ENCODE measurements around the gene ZBTB3. TPM values are rescaled to one million over a fixed set of nuclear protein-coding genes. Genes with fewer than 3 reads are reported as not detected.
"Not testable (repeated sequence)": the region's sequence is repeated elsewhere in the genome, so short reads cannot be mapped to it uniquely, and the experiment has no call there.

The ZBTB3 gene
- total and polyA plus RNA-seq, 7 donors = 1.5 to 8.7 (median 5.4) TPM

DNA sequence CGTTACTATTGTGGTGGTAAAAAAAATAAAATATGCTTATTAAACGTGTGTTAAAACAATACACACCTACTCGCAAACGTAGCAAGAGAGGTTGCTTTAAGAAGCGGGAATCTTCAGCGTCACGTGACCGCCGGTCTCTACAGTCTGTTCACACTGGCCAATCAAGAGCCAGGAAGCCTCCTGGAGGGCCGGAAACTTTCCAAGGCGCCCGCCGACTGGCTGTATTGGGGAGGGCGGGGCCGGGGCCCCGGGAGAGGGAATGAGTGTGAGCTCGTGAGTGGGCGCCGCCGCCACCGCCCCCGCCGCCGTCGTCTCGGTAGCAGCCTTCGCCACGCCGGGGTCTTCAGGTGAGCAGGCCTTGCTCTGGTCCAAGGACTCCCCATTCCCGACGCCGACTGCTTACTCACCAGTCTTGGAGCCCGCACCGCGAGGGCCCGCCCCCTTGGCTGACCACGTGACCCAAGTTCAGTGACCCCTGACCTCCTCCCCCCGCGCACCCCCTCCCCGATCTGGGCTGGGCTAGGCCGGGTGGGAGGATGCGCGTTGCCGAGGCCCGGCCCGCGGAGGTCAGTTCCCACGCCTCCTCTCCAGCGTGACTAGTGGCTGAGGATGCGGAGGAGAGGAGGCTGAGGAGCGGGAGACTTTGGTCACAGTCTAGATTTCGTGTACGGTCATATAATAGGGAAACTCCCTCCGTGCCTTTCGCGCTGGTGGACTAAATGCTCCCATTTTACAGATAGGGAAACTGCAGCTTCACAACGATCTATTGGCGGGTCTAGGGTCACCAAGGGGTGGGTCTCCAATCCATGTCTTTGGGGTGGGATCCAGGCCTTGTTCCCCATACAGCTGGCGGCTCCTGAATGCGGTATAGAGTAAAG lies 17.4 kb upstream of the ZBTB3 start, which contains the start of gene TAF6L:
TSS of gene TAF6L (plus strand) at position 253 of the 878 bp plus-strand sequence. CDS start 4,388 bp downstream, outside the sequence.
- Histone ChIP-seq H3K27me3 (ENCODE audit: insufficient read depth in 3 of 3, low read length in 2 of 3) (no peaks in the 10 kb centered on the region), H3K4me1 (peaks cover 27% of the 10 kb centered on the region), H3K9me3 (no peaks in the 10 kb centered on the region), H3K27ac (peak within 1 kb of the TSS; percentile 98), H3K36me3 (ENCODE audit: insufficient read depth in 1 of 2, low read depth in 1 of 2) (peaks cover 4 to 38% of the 10 kb centered on the region in 2 donors), H3K4me3 (peak within 1 kb of the TSS; percentile 86)
- intact Hi-C loops (cut with DNase I) = no loop called here
- peak; percentile 98 to 99 for DNase-seq
- ATAC-seq = peak; percentile 96 to 98 (median 96)
- TF ChIP-seq, protein P1, sequence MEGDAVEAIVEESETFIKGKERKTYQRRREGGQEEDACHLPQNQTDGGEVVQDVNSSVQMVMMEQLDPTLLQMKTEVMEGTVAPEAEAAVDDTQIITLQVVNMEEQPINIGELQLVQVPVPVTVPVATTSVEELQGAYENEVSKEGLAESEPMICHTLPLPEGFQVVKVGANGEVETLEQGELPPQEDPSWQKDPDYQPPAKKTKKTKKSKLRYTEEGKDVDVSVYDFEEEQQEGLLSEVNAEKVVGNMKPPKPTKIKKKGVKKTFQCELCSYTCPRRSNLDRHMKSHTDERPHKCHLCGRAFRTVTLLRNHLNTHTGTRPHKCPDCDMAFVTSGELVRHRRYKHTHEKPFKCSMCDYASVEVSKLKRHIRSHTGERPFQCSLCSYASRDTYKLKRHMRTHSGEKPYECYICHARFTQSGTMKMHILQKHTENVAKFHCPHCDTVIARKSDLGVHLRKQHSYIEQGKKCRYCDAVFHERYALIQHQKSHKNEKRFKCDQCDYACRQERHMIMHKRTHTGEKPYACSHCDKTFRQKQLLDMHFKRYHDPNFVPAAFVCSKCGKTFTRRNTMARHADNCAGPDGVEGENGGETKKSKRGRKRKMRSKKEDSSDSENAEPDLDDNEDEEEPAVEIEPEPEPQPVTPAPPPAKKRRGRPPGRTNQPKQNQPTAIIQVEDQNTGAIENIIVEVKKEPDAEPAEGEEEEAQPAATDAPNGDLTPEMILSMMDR (IDR thresholded peaks at IDR 0.05) = no peak
- 1 to 3% (median 2%) methylated on average over 46 to 60 of the region's 60 CpGs for WGBS, 3 donors

- DNase-seq = peak in 1 of 2 donors; percentile 63
- intact Hi-C loops (cut with DNase I) = no loop called here
- WGBS, 3 donors = 1% methylated on average over 18 of the region's 18 CpGs
These were observed 16.8 kb upstream of the ZBTB3 start for GRCh38 chr11:62770778-62771143.

GRCh38 chr11:62760867-62761227 lies 6.9 kb upstream of the ZBTB3 start:
- 32 to 40% (median 36%) methylated on average over 9 of the region's 9 CpGs for WGBS, 3 donors

More at GRCh38 chr11:62770778-62771143, 16.8 kb upstream of the ZBTB3 start:
- H3K36me3 ChIP-seq (ENCODE audit: insufficient read depth in 1 of 2, low read depth in 1 of 2) = peaks cover 10 to 38% of the 10 kb centered on the region in 2 donors
- no peaks in the 10 kb centered on the region for H3K9me3 ChIP-seq
- peak overlapping the region; percentile 86 for H3K4me3 ChIP-seq
- H3K27me3 ChIP-seq (ENCODE audit: insufficient read depth in 3 of 3, low read length in 2 of 3) = no peaks in the 10 kb centered on the region
- peaks cover 27% of the 10 kb centered on the region for H3K4me1 ChIP-seq
- peak; percentile 4 to 35 (median 22) for ATAC-seq
- peak overlapping the region; percentile 98 for H3K27ac ChIP-seq
- TF ChIP-seq, protein P1 (IDR thresholded peaks at IDR 0.05) = no peak

DNA sequence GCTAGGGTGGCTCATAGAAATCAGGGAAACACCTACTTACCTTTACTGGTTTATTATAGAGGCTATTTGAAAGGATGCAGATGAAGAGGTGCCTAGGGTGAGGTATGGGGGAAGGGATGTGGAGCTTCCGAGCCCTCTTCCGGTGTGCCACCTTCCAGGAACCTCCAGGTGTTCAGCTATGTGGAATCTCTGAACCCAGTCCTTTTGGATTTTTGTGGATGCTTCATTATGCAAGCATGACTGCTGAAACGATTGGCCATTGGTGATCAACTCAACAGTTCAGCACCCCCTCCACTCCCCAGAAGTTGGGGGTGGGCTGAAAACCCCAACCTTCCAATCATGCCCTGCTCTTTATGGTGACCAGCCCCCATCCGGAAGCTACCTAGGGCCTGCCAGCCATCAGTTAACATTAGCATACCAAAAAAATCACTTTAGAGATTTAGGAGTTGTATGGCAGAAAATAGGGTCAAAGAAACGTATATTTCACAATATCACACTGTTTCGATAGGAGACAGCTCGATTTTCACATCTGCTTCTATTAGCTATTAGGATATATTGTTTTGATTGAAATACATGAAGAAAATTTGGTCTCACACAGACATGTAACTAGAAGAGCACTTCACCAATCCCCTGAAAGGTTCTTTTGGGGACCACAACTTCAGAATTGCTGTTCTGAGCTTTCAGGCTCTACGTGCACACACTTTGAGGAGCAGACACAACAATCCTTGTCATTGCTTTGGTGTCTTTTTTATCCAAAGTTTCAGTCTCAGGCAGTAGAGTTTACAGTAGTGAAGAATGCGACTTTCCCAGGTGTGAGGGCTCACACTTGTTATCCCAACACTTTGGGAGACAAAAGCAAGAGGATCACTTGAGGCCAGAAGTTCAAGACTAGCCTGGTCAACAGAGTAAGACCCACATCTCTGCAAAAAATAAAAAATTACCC lies 4.2 kb upstream of the ZBTB3 start:
- TF ChIP-seq, protein P1 (IDR thresholded peaks at IDR 0.05) = no peak
- Histone ChIP-seq H3K27ac (no peak overlapping the region), H3K27me3 (ENCODE audit: insufficient read depth in 3 of 3, low read length in 2 of 3) (no peaks in the 10 kb centered on the region), H3K4me3 (no peak overlapping the region), H3K36me3 (ENCODE audit: insufficient read depth in 1 of 2, low read depth in 1 of 2) (peaks cover 0 to 6% of the 10 kb centered on the region in 2 donors), H3K4me1 (peaks cover 16% of the 10 kb centered on the region), H3K9me3 (no peaks in the 10 kb centered on the region)
- ATAC-seq = no peak
- no peak for DNase-seq
- intact Hi-C loops (cut with DNase I) = no loop called here
- 52 to 55% (median 53%) methylated on average over 9 of the region's 9 CpGs for WGBS, 3 donors

More at GRCh38 chr11:62760867-62761227, 6.9 kb upstream of the ZBTB3 start:
- not testable (repeated sequence) for H3K9me3 ChIP-seq; H3K27me3 ChIP-seq (ENCODE audit: insufficient read depth in 3 of 3, low read length in 2 of 3); DNase-seq
- peaks cover 4 to 30% of the 10 kb centered on the region in 2 donors for H3K36me3 ChIP-seq (ENCODE audit: insufficient read depth in 1 of 2, low read depth in 1 of 2)
- H3K4me3 ChIP-seq = peak overlapping the region; percentile 96
- intact Hi-C loops (cut with DNase I) = loop anchor here in 1 of 2 donors (5.0 kb wide), 1 partner anchor 34 kb away; the partner anchor contains the start of genes HNRNPUL2 and TTC9C
- peaks cover 11% of the 10 kb centered on the region for H3K4me1 ChIP-seq
- ATAC-seq = peak in 1 of 4 donors; percentile 9
- H3K27ac ChIP-seq = peak overlapping the region; percentile 87
